Gastrocnemius medialis (tissue), 4 donors: ENCODE data around the gene TSHZ3.

Experiments used
- POLR2A ChIP-seq, 2 donors: fragments of 450-650 bp; IDR thresholded peaks; one replicate each; pipeline ENCODE4 v1.6.1; 2017; ENCODE audit warnings: antibody characterized with exemption in 2 of 2, mild to moderate bottlenecking in 2 of 2, moderate library complexity in 2 of 2
- TF ChIP-seq, protein P1 (sequence below), 5 experiments: fragments of 450-650 bp in 3 of 5; fragments of 200-600 bp in 2 of 5; sonication (generic) in 2 of 5; IDR thresholded peaks in 4 of 5; conservative IDR thresholded peaks in 1 of 5; 1 replicate in 4 of 5; 2 replicates in 1 of 5; pipeline ENCODE4 v1.5.1; 2016 to 2019; ENCODE audit warnings: antibody characterized with exemption in 5 of 5, mild to moderate bottlenecking in 3 of 5, moderate library complexity in 3 of 5

DNA sequence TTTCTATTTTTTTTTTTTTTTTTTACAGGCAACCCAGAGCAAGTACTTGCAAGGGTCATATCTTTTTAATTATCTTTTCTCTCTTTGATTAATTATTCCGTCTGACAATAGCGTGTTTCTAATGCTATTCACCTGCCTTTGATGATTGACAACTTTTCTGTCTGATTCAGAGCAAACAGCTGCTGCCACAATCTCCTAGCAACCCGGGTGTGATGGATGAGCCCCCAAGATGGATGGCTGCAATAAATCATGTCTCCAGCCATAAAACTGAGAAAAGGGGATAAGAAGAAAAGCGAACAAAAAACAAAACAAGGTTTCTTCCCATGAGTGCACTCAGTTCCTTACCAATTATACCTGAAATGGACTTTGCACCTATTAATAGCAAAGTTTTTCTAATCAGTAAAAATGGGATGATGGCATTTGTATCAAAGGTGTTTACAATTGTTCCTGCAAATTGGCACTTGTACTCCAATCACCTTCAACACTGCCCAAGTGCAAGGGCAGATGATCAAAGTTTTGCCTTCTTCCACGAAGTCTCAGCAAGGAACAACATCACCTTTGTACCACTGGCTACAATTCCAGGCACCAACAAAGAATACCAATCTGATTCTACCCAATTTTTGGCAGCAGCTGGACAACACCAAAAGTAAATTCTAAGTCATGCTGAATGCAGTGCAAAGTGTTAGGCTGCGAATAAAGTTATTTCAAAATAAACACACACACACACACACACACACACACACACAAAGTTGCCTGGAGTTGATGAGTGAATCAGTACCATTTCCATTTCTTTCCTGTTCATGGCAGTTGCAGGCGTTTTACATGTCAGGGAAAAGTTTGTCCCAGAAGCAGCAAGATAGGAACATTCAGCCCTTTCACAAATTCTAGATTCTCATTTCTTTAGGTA is 12.0 kb downstream of the TSHZ3 start:
- TF ChIP-seq, protein P1, sequence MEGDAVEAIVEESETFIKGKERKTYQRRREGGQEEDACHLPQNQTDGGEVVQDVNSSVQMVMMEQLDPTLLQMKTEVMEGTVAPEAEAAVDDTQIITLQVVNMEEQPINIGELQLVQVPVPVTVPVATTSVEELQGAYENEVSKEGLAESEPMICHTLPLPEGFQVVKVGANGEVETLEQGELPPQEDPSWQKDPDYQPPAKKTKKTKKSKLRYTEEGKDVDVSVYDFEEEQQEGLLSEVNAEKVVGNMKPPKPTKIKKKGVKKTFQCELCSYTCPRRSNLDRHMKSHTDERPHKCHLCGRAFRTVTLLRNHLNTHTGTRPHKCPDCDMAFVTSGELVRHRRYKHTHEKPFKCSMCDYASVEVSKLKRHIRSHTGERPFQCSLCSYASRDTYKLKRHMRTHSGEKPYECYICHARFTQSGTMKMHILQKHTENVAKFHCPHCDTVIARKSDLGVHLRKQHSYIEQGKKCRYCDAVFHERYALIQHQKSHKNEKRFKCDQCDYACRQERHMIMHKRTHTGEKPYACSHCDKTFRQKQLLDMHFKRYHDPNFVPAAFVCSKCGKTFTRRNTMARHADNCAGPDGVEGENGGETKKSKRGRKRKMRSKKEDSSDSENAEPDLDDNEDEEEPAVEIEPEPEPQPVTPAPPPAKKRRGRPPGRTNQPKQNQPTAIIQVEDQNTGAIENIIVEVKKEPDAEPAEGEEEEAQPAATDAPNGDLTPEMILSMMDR (IDR thresholded peaks at IDR 0.05 in 4 of 5, conservative IDR thresholded peaks at IDR 0.05 in 1 of 5), result no peak
- TF ChIP-seq POLR2A (IDR thresholded peaks at IDR 0.05), result no peak
